Lung (tissue), 12 donors: ENCODE results near the gene COLQ. TPM values are rescaled to one million over a fixed set of nuclear protein-coding genes. Genes with fewer than 3 reads are reported as not detected.

Source experiments
- ATAC-seq: fragments of 200-7000 bp; cut with Tn5 transposase; one replicate; pipeline ENCODE4 v1.9.1; 2020; ENCODE audit warnings: moderate number of reproducible peaks; ENCODE audit not compliant: insufficient read depth, low FRiP score
- DNase-seq, 3 donors: peaks; one replicate each; pipeline ENCODE4 v3.0.0-alpha.2; 2013 to 2017
- H3K27ac ChIP-seq, 2 donors: one replicate each; pipeline ENCODE4 v1.5.1; 2013; ENCODE audit warnings: mild to moderate bottlenecking in 2 of 2, moderate library complexity in 2 of 2, control low read depth in 1 of 2, inconsistent platforms in 1 of 2, low read depth in 1 of 2, low read length in 1 of 2
- H3K27me3 ChIP-seq, 3 donors: one replicate each; pipeline ENCODE4 v1.5.1; 2013; ENCODE audit warnings: low read length in 2 of 3; ENCODE audit not compliant: control insufficient read depth in 3 of 3, insufficient read depth in 3 of 3
- H3K36me3 ChIP-seq, 4 donors: one replicate each; pipeline ENCODE4 v1.5.1; 2013; ENCODE audit warnings: low read length in 4 of 4, mild to moderate bottlenecking in 1 of 4, moderate library complexity in 1 of 4; ENCODE audit not compliant: control insufficient read depth in 4 of 4, insufficient read depth in 4 of 4
- H3K4me1 ChIP-seq, 5 donors: one replicate each; pipeline ENCODE4 v1.5.1; 2013; ENCODE audit warnings: low read length in 5 of 5, mild to moderate bottlenecking in 2 of 5, moderate library complexity in 1 of 5; ENCODE audit not compliant: control insufficient read depth in 5 of 5, insufficient read depth in 5 of 5
- H3K4me3 ChIP-seq: one replicate; pipeline ENCODE4 v1.5.1; 2013; ENCODE audit warnings: mild to moderate bottlenecking, control low read depth, moderate library complexity
- H3K9ac ChIP-seq, 2 donors: one replicate each; pipeline ENCODE4 v1.5.1; 2013; ENCODE audit warnings: low read length in 2 of 2, control low read depth in 1 of 2; ENCODE audit not compliant: insufficient read depth in 1 of 2
- H3K9me3 ChIP-seq, 4 donors: one replicate each; pipeline ENCODE4 v1.5.1; 2013; ENCODE audit warnings: low read length in 3 of 4, mild to moderate bottlenecking in 1 of 4, moderate library complexity in 1 of 4; ENCODE audit not compliant: control insufficient read depth in 4 of 4, insufficient read depth in 3 of 4
- CTCF ChIP-seq: IDR thresholded peaks from 2 replicates; pipeline ENCODE4 v1.5.1; 2012; ENCODE audit warnings: mild to moderate bottlenecking; ENCODE audit errors: control extremely low read depth, extremely low read depth
- WGBS, 2 donors: extraction: QIAGEN DNeasy Blood & Tissue Kit; methylation state at CpG; one replicate each; pipeline ENCODE4 v1.1.7; 2013; 5-methylcytosine and 5-hydroxymethylcytosine counted together
- polyA plus RNA-seq, 2 donors: library from polyadenylated mRNA; stranded (reverse); fragments of 200-250 nt; gene quantifications; one replicate each; pipeline ENCODE4 v1.2.1, GENCODE V29; 2013
- total RNA-seq, 2 donors: library from RNA; depleted of rRNA in 1 of 2; stranded (reverse); fragments of >200 nt in 1 of 2; gene quantifications; one replicate each; pipeline ENCODE4 v1.2.1, GENCODE V29; 2014 to 2021
- donor health status: control.
- donor health status: control.
- donor health status: Bipolar disorder and iron deficiency.
- donor health status: healthy.
- donor health status: DM: yes; HTN: yes; CAD: no.

The COLQ gene
- total and polyA plus RNA-seq, 4 donors = 0.90 to 5.1 (median 1.9) TPM

GRCh38 chr3:15549846-15550245, 28.3 kb upstream of the COLQ start:
- 80 to 94% methylated on average over 6 of the region's 6 CpGs for WGBS, 2 donors
- peaks cover 0 to under 1% (median 0%) of the 10 kb centered on the region in 4 donors for H3K36me3 ChIP-seq
- TF ChIP-seq CTCF = no peak

GRCh38 chr3:15542614-15543013, 21.1 kb upstream of the COLQ start:
- ATAC-seq = no peak
- H3K36me3 ChIP-seq = no peaks in the 10 kb centered on the region

More at GRCh38 chr3:15549846-15550245, 28.3 kb upstream of the COLQ start:
- DNase-seq (no peak), ATAC-seq (no peak)
- no peaks in the 10 kb centered on the region for H3K4me1 ChIP-seq
- H3K27me3 ChIP-seq = no peaks in the 10 kb centered on the region
- no peak overlapping the region for H3K27ac ChIP-seq
- no peak overlapping the region for H3K9ac ChIP-seq
- H3K9me3 ChIP-seq = no peaks in the 10 kb centered on the region
- H3K4me3 ChIP-seq = no peak overlapping the region

GRCh38 chr3:15541371-15541770, 19.9 kb upstream of the COLQ start:
- no peak overlapping the region for H3K9ac ChIP-seq
- 98 to 100% methylated on average over 4 of the region's 4 CpGs for WGBS, 2 donors
- H3K9me3 ChIP-seq = no peaks in the 10 kb centered on the region
- H3K27me3 ChIP-seq = no peaks in the 10 kb centered on the region
- no peak for TF ChIP-seq CTCF
- H3K4me3 ChIP-seq = no peak overlapping the region
- H3K27ac ChIP-seq = no peak overlapping the region
- no peaks in the 10 kb centered on the region for H3K36me3 ChIP-seq
- no peak for DNase-seq
- peaks cover 0 to 8% (median 0%) of the 10 kb centered on the region in 5 donors for H3K4me1 ChIP-seq
- ATAC-seq = no peak

More at GRCh38 chr3:15542614-15543013, 21.1 kb upstream of the COLQ start:
- H3K9ac ChIP-seq = no peak overlapping the region
- H3K4me1 ChIP-seq = peaks cover 0 to 8% (median 0%) of the 10 kb centered on the region in 5 donors
- H3K27me3 ChIP-seq = no peaks in the 10 kb centered on the region
- WGBS, 2 donors = 33 to 43% methylated on average over 5 of the region's 5 CpGs
- DNase-seq = no peak
- no peak overlapping the region for H3K27ac ChIP-seq
- no peak overlapping the region for H3K4me3 ChIP-seq
- no peaks in the 10 kb centered on the region for H3K9me3 ChIP-seq
- no peak for TF ChIP-seq CTCF

- Histone ChIP-seq H3K9ac (no peak overlapping the region), H3K36me3 (peaks cover 0 to 2% (median 0%) of the 10 kb centered on the region in 4 donors), H3K27me3 (no peaks in the 10 kb centered on the region), H3K9me3 (no peaks in the 10 kb centered on the region), H3K4me1 (peaks cover 0 to 8% (median 0%) of the 10 kb centered on the region in 5 donors), H3K27ac (no peak overlapping the region), H3K4me3 (no peak overlapping the region)
- no peak for DNase-seq
- ATAC-seq = no peak
- no peak for TF ChIP-seq CTCF
- 96 to 100% methylated on average over 1 of the region's 1 CpG for WGBS, 2 donors
Measured at GRCh38 chr3:15539066-15539465, 17.6 kb upstream of the COLQ start.
